Activated naive CD4-positive, alpha-beta T cell treated with anti-CD3 and anti-CD28 coated beads, Interleukin-2, amount 50 U/mL, for 24 hours (primary cell): ENCODE results near the gene SLC35G3.
"Not testable (repeated sequence)": the region's sequence is repeated elsewhere in the genome, so short reads cannot be mapped to it uniquely, and the experiment has no call there.

ENCODE experiments used
- H3K27ac Mint-ChIP-seq: one replicate; pipeline ENCODE4 v1.8.0; 2021; ENCODE audit warnings: mild to moderate bottlenecking, mixed read lengths
- H3K27me3 Mint-ChIP-seq: one replicate; pipeline ENCODE4 v1.8.0; 2021; ENCODE audit warnings: mixed read lengths
- H3K36me3 Mint-ChIP-seq: one replicate; pipeline ENCODE4 v1.8.0; 2021; ENCODE audit warnings: mixed read lengths
- H3K4me1 Mint-ChIP-seq: one replicate; pipeline ENCODE4 v1.8.0; 2021; ENCODE audit warnings: mixed read lengths
- H3K4me3 Mint-ChIP-seq: one replicate; pipeline ENCODE4 v1.8.0; 2021; ENCODE audit warnings: mild to moderate bottlenecking, mixed read lengths
- H3K9me3 Mint-ChIP-seq: one replicate; pipeline ENCODE4 v1.8.0; 2021; ENCODE audit warnings: mixed read lengths

Gene SLC35G3

DNA sequence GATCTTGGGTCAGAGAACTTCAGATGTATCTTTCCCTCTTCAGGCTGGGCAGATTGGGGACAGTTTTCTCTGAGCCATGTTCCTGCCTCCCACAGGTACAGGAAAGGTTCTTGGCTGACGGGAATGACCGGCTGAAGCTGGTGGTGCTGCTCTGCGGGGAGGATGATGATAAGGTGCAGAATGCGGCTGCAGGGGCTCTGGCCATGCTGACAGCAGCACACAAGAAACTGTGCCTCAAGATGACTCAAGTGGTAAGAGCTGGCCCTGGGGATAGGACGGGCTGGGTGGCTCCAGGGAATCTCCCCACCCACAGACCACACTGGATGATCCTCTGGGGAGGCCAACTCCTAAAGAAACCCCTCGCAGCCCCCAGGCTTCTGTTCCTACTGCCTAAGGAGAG, 10.9 kb downstream of the SLC35G3 start:
- Mint-ChIP-seq H3K36me3 (no peaks in the 10 kb centered on the region), H3K4me1 (peaks cover 75% of the 10 kb centered on the region), H3K27me3 (no peaks in the 10 kb centered on the region), H3K9me3 (no peaks in the 10 kb centered on the region), H3K27ac (no peak overlapping the region), H3K4me3 (no peak overlapping the region)

DNA sequence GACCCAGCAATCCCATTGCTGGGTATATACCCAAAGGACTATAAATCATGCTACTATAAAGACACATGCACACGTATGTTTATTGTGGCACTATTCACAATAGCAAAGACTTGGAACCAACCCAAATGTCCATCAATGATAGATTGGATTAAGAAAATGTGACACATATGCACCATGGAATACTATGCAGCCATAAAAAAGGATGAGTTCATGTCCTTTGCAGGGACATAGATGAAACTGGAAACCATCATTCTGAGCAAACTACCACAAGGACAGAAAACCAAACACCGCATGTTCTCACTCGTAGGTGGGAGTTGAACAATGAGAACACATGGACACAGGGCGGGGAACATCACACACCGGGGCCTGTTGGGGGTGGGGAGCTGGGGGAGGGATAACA, 14.8 kb downstream of the SLC35G3 start:
- not testable (repeated sequence) for H3K36me3 Mint-ChIP-seq, H3K27me3 Mint-ChIP-seq, H3K9me3 Mint-ChIP-seq, H3K27ac Mint-ChIP-seq, H3K4me3 Mint-ChIP-seq
- peaks cover 79% of the 10 kb centered on the region for H3K4me1 Mint-ChIP-seq

DNA sequence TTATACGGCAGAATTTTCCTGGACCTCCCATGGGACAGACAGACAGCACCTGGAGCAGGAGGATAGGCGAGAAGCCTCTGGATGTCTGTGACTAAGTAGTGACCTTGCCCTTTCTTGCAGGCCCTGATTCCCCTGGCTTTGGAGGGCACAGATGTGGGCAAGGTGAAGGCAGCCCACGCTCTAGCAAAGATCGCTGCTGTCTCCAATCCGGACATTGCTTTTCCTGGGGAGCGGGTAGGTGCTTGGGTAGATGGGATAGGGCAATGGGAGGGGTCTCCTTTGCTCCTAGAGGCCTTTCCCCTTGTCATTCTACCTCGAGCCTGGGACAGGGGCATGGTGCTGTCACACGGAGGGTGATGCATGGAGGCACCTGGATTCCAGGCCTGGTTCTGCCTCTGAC, 17.3 kb downstream of the SLC35G3 start:
- H3K4me3 Mint-ChIP-seq: no peak overlapping the region
- no peaks in the 10 kb centered on the region for H3K36me3 Mint-ChIP-seq
- no peaks in the 10 kb centered on the region for H3K27me3 Mint-ChIP-seq
- H3K9me3 Mint-ChIP-seq: no peaks in the 10 kb centered on the region
- H3K4me1 Mint-ChIP-seq: peaks cover 82% of the 10 kb centered on the region
- H3K27ac Mint-ChIP-seq: no peak overlapping the region

GRCh38 chr17:35175638-35176415, 18.4 kb downstream of the SLC35G3 start:
- Mint-ChIP-seq H3K27ac (peak overlapping the region; percentile 43), H3K27me3 (no peaks in the 10 kb centered on the region), H3K4me1 (peaks cover 90% of the 10 kb centered on the region), H3K9me3 (no peaks in the 10 kb centered on the region), H3K36me3 (no peaks in the 10 kb centered on the region), H3K4me3 (no peak overlapping the region)

- Mint-ChIP-seq H3K4me1 (peaks cover 81% of the 10 kb centered on the region), H3K9me3 (no peaks in the 10 kb centered on the region), H3K27me3 (no peaks in the 10 kb centered on the region), H3K4me3 (peak overlapping the region; percentile 40), H3K27ac (peak overlapping the region; percentile 89), H3K36me3 (no peaks in the 10 kb centered on the region)
These were observed 19.3 kb downstream of the SLC35G3 start for GRCh38 chr17:35174835-35175334.

DNA sequence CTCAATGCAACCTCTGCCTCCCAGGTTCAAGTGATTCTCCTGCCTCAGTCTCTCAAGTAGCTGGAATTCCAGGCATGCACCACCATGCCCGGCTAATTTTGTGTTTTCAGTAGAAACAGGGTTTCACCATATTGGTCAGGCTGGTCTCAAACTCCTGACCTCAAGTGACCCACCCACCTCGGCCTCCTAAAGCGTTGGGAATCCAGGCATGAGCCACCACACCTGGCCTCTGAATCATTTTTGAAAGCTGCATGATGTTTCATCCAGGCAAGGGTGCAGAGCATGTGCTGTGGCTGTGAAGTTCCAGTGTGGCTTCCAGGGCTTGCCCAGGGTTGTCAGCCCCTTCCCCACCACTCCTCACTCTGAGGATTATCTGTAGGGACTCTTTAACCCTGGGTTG, 21.9 kb downstream of the SLC35G3 start:
- H3K4me1 Mint-ChIP-seq: peaks cover 58% of the 10 kb centered on the region
- H3K4me3 Mint-ChIP-seq: peak overlapping the region; percentile 61
- H3K27ac Mint-ChIP-seq: peak overlapping the region; percentile 70
- not testable (repeated sequence) for H3K9me3 Mint-ChIP-seq, H3K36me3 Mint-ChIP-seq, H3K27me3 Mint-ChIP-seq

GRCh38 chr17:35171834-35172233, 22.4 kb downstream of the SLC35G3 start:
- Mint-ChIP-seq H3K36me3 (no peaks in the 10 kb centered on the region), H3K4me3 (peak overlapping the region; percentile 76), H3K4me1 (peaks cover 53% of the 10 kb centered on the region), H3K27ac (peak overlapping the region; percentile 81), H3K27me3 (no peaks in the 10 kb centered on the region), H3K9me3 (no peaks in the 10 kb centered on the region)

- H3K27me3 Mint-ChIP-seq: no peaks in the 10 kb centered on the region
- no peaks in the 10 kb centered on the region for H3K36me3 Mint-ChIP-seq
- peaks cover 49% of the 10 kb centered on the region for H3K4me1 Mint-ChIP-seq
- peak overlapping the region; percentile 76 for H3K4me3 Mint-ChIP-seq
- H3K9me3 Mint-ChIP-seq: no peaks in the 10 kb centered on the region
- H3K27ac Mint-ChIP-seq: peak overlapping the region; percentile 81
These were observed 23.0 kb downstream of the SLC35G3 start for GRCh38 chr17:35170968-35171771.

DNA sequence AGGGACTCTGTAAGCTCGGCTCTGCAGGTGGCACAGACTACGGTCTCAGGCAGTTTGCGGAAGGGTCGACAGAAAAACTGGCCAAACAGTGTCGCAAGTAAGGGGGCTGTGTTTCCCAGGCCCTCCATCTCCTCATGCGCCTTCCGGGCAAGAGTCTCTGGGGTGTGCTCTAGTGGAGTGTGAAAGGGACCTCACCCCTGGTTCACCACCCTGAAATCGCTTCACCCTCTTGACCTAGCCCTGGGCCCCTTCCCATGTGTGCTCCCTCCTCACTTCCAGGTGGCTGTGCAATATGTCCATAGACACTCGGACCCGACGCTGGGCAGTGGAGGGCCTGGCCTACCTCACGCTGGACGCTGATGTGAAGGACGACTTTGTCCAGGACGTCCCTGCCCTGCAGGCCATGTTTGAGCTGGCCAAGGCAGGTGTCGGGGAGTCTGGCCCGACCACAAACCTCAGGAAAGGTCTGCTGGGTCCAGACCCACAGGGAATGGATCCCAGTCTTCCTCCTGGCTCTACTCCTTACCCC, 24.3 kb downstream of the SLC35G3 start:
- Mint-ChIP-seq H3K4me3 (no peak overlapping the region), H3K27me3 (no peaks in the 10 kb centered on the region), H3K4me1 (peaks cover 45% of the 10 kb centered on the region), H3K9me3 (no peaks in the 10 kb centered on the region), H3K36me3 (no peaks in the 10 kb centered on the region), H3K27ac (peak overlapping the region; percentile 41)

DNA sequence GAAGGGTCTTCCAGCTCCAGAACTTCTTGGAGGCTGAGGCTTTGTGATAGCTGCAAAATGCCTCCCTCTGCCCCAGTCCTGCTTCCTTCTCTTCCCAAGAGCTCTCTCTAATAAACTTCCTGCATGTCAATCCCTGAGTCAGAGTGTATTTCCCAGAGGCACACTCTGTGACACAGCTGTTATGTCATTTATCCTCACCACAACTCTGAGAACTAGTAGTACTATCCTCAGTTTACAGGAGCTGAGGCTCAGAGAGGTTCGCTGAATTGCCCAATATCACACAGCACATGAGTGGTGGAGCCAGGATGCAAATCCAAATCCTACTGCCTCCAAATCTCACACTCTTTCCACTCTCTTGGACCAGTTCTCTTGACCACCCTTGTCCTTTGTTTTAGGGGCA, 26.5 kb downstream of the SLC35G3 start:
- Mint-ChIP-seq H3K27me3 (no peaks in the 10 kb centered on the region), H3K27ac (no peak overlapping the region), H3K4me3 (no peak overlapping the region), H3K4me1 (peaks cover 37% of the 10 kb centered on the region), H3K9me3 (no peaks in the 10 kb centered on the region), H3K36me3 (no peaks in the 10 kb centered on the region)

DNA sequence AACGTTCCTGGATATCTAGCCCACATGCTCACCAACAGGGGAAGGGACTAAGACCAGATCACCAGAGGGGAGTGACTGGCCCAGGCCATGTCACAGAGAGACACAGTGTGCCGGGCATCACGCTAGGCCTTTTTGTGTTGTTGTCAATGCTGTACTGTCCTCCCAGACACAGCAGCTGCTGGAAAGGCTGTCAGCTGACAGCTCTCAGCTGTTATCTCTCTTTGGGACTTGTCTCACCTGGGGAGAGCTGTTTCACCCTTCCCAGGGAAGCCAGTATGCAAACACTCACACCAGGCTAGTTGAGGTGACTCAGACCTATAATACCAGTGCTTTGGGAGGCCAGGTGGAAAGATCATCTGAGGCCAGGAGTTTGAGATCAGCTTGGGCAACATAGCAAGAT, 27.1 kb downstream of the SLC35G3 start:
- H3K9me3 Mint-ChIP-seq: no peaks in the 10 kb centered on the region
- H3K36me3 Mint-ChIP-seq: no peaks in the 10 kb centered on the region
- H3K4me1 Mint-ChIP-seq: peaks cover 38% of the 10 kb centered on the region
- H3K4me3 Mint-ChIP-seq: no peak overlapping the region
- no peaks in the 10 kb centered on the region for H3K27me3 Mint-ChIP-seq
- no peak overlapping the region for H3K27ac Mint-ChIP-seq

GRCh38 chr17:35166526-35166925, 27.7 kb downstream of the SLC35G3 start:
- H3K9me3 Mint-ChIP-seq: no peaks in the 10 kb centered on the region
- no peak overlapping the region for H3K4me3 Mint-ChIP-seq
- H3K27me3 Mint-ChIP-seq: no peaks in the 10 kb centered on the region
- H3K36me3 Mint-ChIP-seq: no peaks in the 10 kb centered on the region
- peak overlapping the region; percentile 74 for H3K27ac Mint-ChIP-seq
- peaks cover 38% of the 10 kb centered on the region for H3K4me1 Mint-ChIP-seq

- Mint-ChIP-seq H3K4me1 (peaks cover 52% of the 10 kb centered on the region), H3K27ac (no peak overlapping the region), H3K36me3 (no peaks in the 10 kb centered on the region), H3K27me3 (no peaks in the 10 kb centered on the region), H3K9me3 (no peaks in the 10 kb centered on the region), H3K4me3 (no peak overlapping the region)
These were observed 29.5 kb downstream of the SLC35G3 start for GRCh38 chr17:35164716-35165115.

GRCh38 chr17:35163886-35164285, 30.3 kb downstream of the SLC35G3 start:
- H3K4me3 Mint-ChIP-seq: no peak overlapping the region
- H3K9me3 Mint-ChIP-seq: no peaks in the 10 kb centered on the region
- H3K27me3 Mint-ChIP-seq: no peaks in the 10 kb centered on the region
- no peak overlapping the region for H3K27ac Mint-ChIP-seq
- no peaks in the 10 kb centered on the region for H3K36me3 Mint-ChIP-seq
- peaks cover 58% of the 10 kb centered on the region for H3K4me1 Mint-ChIP-seq

- no peaks in the 10 kb centered on the region for H3K9me3 Mint-ChIP-seq
- no peak overlapping the region for H3K4me3 Mint-ChIP-seq
- no peaks in the 10 kb centered on the region for H3K27me3 Mint-ChIP-seq
- H3K36me3 Mint-ChIP-seq: no peaks in the 10 kb centered on the region
- no peak overlapping the region for H3K27ac Mint-ChIP-seq
- H3K4me1 Mint-ChIP-seq: peaks cover 58% of the 10 kb centered on the region
These were observed 31.4 kb downstream of the SLC35G3 start for GRCh38 chr17:35162755-35163154.

- Mint-ChIP-seq H3K27me3 (no peaks in the 10 kb centered on the region), H3K4me3 (peak overlapping the region; percentile 68), H3K9me3 (no peaks in the 10 kb centered on the region), H3K36me3 (no peaks in the 10 kb centered on the region), H3K4me1 (peaks cover 57% of the 10 kb centered on the region), H3K27ac (peak overlapping the region; percentile 80)
These were observed 32.9 kb downstream of the SLC35G3 start for GRCh38 chr17:35161281-35161761.
